Activated CD8-positive, alpha-beta T cell treated with anti-CD3 and anti-CD28 coated beads, Interleukin-2, amount 10 ng/mL, durations not matched to agents 7 days and 5 days (primary cell): Measurements from ENCODE around the gene NSFL1C. TPM values are rescaled to one million over a fixed set of nuclear protein-coding genes. Genes with fewer than 3 reads are reported as not detected.
A peak's percentile ranks its signal among the peaks of the same experiment; 100 is the strongest.

Source experiments
- ATAC-seq: fragments of 150-1000 bp; cut with Tn5 transposase; one replicate; pipeline ENCODE4 v1.10.0; 2021; ENCODE audit warnings: moderate library complexity
- CTCF ChIA-PET: fragments of 350-600 bp; sonication (Branson Sonifier 250); formaldehyde crosslinking; loops from one replicate; lab custom pipeline; 2021; ENCODE audit warnings: antibody characterized with exemption; lab: Charles Lee
- POLR2A ChIA-PET: fragments of 350-600 bp; sonication (Branson Sonifier 250); formaldehyde crosslinking; loops from one replicate; lab custom pipeline; 2021; ENCODE audit warnings: antibody characterized with exemption; lab: Charles Lee
- DNase-seq: peaks from one replicate; pipeline ENCODE4 v3.0.0-alpha.2; 2020
- H3K27ac Mint-ChIP-seq: one replicate; pipeline ENCODE4 v1.8.0; 2021; ENCODE audit warnings: mild to moderate bottlenecking, mixed read lengths
- H3K27me3 Mint-ChIP-seq: one replicate; pipeline ENCODE4 v1.8.0; 2021; ENCODE audit warnings: low read depth, mixed read lengths
- H3K36me3 Mint-ChIP-seq: one replicate; pipeline ENCODE4 v1.8.0; 2021; ENCODE audit warnings: low read depth, mixed read lengths
- H3K4me1 Mint-ChIP-seq: one replicate; pipeline ENCODE4 v1.8.0; 2021; ENCODE audit warnings: low read depth, mixed read lengths
- H3K4me3 Mint-ChIP-seq: one replicate; pipeline ENCODE4 v1.8.0; 2021; ENCODE audit warnings: mild to moderate bottlenecking, mixed read lengths
- H3K9me3 Mint-ChIP-seq: one replicate; pipeline ENCODE4 v1.8.0; 2022; ENCODE audit warnings: mixed read lengths; ENCODE audit not compliant: insufficient read depth
- total RNA-seq, 2 experiments: library from RNA; stranded (reverse); gene quantifications; one replicate each; pipeline ENCODE4 v1.2.3, GENCODE V29; 2021

NSFL1C gene
- total RNA-seq, 2 experiments from 2014 or later, result 60.5 to 67.8 TPM

GRCh38 chr20:1456300-1456699 lies 10.3 kb downstream of the NSFL1C start:
- H3K4me1 Mint-ChIP-seq, result no peaks in the 10 kb centered on the region
- POLR2A ChIA-PET, result no interaction called here
- H3K36me3 Mint-ChIP-seq, result peaks cover 65% of the 10 kb centered on the region
- CTCF ChIA-PET, result interaction anchor here (0.9 kb wide), 1 partner anchor 46 kb away, joined by 3 read pairs; no protein-coding TSS in a partner anchor
- no peaks in the 10 kb centered on the region for H3K27me3 Mint-ChIP-seq
- H3K27ac Mint-ChIP-seq, result no peak overlapping the region
- H3K4me3 Mint-ChIP-seq, result no peak overlapping the region
- ATAC-seq, result no peak
- no peak for DNase-seq
- no peaks in the 10 kb centered on the region for H3K9me3 Mint-ChIP-seq

- no peak overlapping the region for H3K27ac Mint-ChIP-seq
- POLR2A ChIA-PET, result no interaction called here
These were observed 15.6 kb downstream of the NSFL1C start for GRCh38 chr20:1450926-1451491.

GRCh38 chr20:1449370-1449769 lies 17.3 kb downstream of the NSFL1C start:
- Mint-ChIP-seq H3K36me3 (peaks cover 66% of the 10 kb centered on the region), H3K4me3 (no peak overlapping the region), H3K27ac (no peak overlapping the region), H3K27me3 (no peaks in the 10 kb centered on the region), H3K9me3 (no peaks in the 10 kb centered on the region), H3K4me1 (no peaks in the 10 kb centered on the region)
- ATAC-seq, result no peak
- POLR2A ChIA-PET, result interaction anchor here (1.1 kb wide), 1 partner anchor 18 kb away, joined by 3 read pairs; no protein-coding TSS in a partner anchor
- CTCF ChIA-PET, result interaction anchor here (2.3 to 3.4 kb wide), 3 partner anchors 11 to 55 kb away, joined by 11 to 12 read pairs (median 12); partner anchors contain the start of gene NSFL1C
- DNase-seq, result no peak

More at GRCh38 chr20:1450926-1451491, 15.6 kb downstream of the NSFL1C start:
- ATAC-seq (no peak), DNase-seq (no peak)
- Mint-ChIP-seq H3K27me3 (no peaks in the 10 kb centered on the region), H3K9me3 (no peaks in the 10 kb centered on the region), H3K4me1 (no peaks in the 10 kb centered on the region), H3K4me3 (no peak overlapping the region), H3K36me3 (peaks cover 66% of the 10 kb centered on the region)
- CTCF ChIA-PET, result interaction anchor here (1.0 to 3.4 kb wide), 5 partner anchors 13 to 326 kb away, joined by 3 to 12 read pairs (median 4); partner anchors contain the start of gene NSFL1C

- Mint-ChIP-seq H3K9me3 (no peaks in the 10 kb centered on the region), H3K36me3 (peaks cover 66% of the 10 kb centered on the region), H3K4me1 (no peaks in the 10 kb centered on the region), H3K4me3 (no peak overlapping the region), H3K27ac (no peak overlapping the region), H3K27me3 (no peaks in the 10 kb centered on the region)
- CTCF ChIA-PET, result interaction anchor here (0.8 to 2.3 kb wide), 6 partner anchors 10 to 56 kb away, joined by 3 to 12 read pairs (median 6); no protein-coding TSS in a partner anchor
- POLR2A ChIA-PET, result interaction anchor here (0.6 to 1.5 kb wide), 3 partner anchors 18 to 81 kb away, joined by 3 to 5 read pairs (median 3); partner anchors contain the start of gene NSFL1C
- ATAC-seq (no peak), DNase-seq (no peak)
These were observed 18.5 kb downstream of the NSFL1C start for GRCh38 chr20:1448081-1448620.

GRCh38 chr20:1446536-1446935 lies 20.1 kb downstream of the NSFL1C start:
- Mint-ChIP-seq H3K27ac (no peak overlapping the region), H3K4me3 (no peak overlapping the region), H3K36me3 (peaks cover 63% of the 10 kb centered on the region), H3K9me3 (no peaks in the 10 kb centered on the region), H3K27me3 (no peaks in the 10 kb centered on the region), H3K4me1 (peaks cover under 1% of the 10 kb centered on the region)
- no peak for ATAC-seq
- ChIA-PET POLR2A (no interaction called here), CTCF (interaction anchor here (1.0 to 2.1 kb wide), 3 partner anchors 11 to 56 kb away, joined by 3 to 7 read pairs (median 4); no protein-coding TSS in a partner anchor)
- no peak for DNase-seq

GRCh38 chr20:1443085-1443484 lies 23.6 kb downstream of the NSFL1C start:
- ChIA-PET POLR2A (no interaction called here), CTCF (interaction anchor here (1.1 kb wide), 1 partner anchor 61 kb away, joined by 3 read pairs; no protein-coding TSS in a partner anchor)
- H3K4me3 Mint-ChIP-seq, result no peak overlapping the region
- H3K4me1 Mint-ChIP-seq, result peaks cover 9% of the 10 kb centered on the region
- H3K27me3 Mint-ChIP-seq, result peaks cover 2% of the 10 kb centered on the region
- H3K27ac Mint-ChIP-seq, result no peak overlapping the region
- no peak for ATAC-seq
- no peaks in the 10 kb centered on the region for H3K9me3 Mint-ChIP-seq
- DNase-seq, result no peak
- peaks cover 47% of the 10 kb centered on the region for H3K36me3 Mint-ChIP-seq

- Mint-ChIP-seq H3K36me3 (peaks cover 41% of the 10 kb centered on the region), H3K27me3 (peaks cover 2% of the 10 kb centered on the region), H3K4me3 (no peak overlapping the region), H3K4me1 (peaks cover 10% of the 10 kb centered on the region), H3K9me3 (no peaks in the 10 kb centered on the region), H3K27ac (no peak overlapping the region)
- ChIA-PET POLR2A (no interaction called here), CTCF (no interaction called here)
- no peak for ATAC-seq
- no peak for DNase-seq
These were observed 24.3 kb downstream of the NSFL1C start for GRCh38 chr20:1442304-1442703.

GRCh38 chr20:1441133-1441532 lies 25.5 kb downstream of the NSFL1C start:
- ATAC-seq, result no peak
- Mint-ChIP-seq H3K9me3 (no peaks in the 10 kb centered on the region), H3K27ac (no peak overlapping the region), H3K4me3 (no peak overlapping the region), H3K4me1 (peaks cover 14% of the 10 kb centered on the region), H3K27me3 (peaks cover 2% of the 10 kb centered on the region), H3K36me3 (peaks cover 37% of the 10 kb centered on the region)
- CTCF ChIA-PET, result interaction anchor here (1.0 to 6.6 kb wide), 4 partner anchors 25 to 129 kb away, joined by 4 to 45 read pairs (median 4); no protein-coding TSS in a partner anchor
- no peak for DNase-seq
- POLR2A ChIA-PET, result no interaction called here

- DNase-seq, result peak; percentile 47
- Mint-ChIP-seq H3K27ac (no peak overlapping the region), H3K36me3 (peaks cover 29% of the 10 kb centered on the region), H3K4me3 (no peak overlapping the region), H3K4me1 (peaks cover 23% of the 10 kb centered on the region), H3K9me3 (no peaks in the 10 kb centered on the region), H3K27me3 (peaks cover 2% of the 10 kb centered on the region)
- ATAC-seq, result no peak
- CTCF ChIA-PET, result interaction anchor here (1.0 to 6.6 kb wide), 5 partner anchors 26 to 127 kb away, joined by 4 to 45 read pairs (median 5); partner anchors contain the start of gene FKBP1A
- POLR2A ChIA-PET, result no interaction called here
These were observed 26.6 kb downstream of the NSFL1C start for GRCh38 chr20:1440024-1440423.

- H3K9me3 Mint-ChIP-seq, result no peaks in the 10 kb centered on the region
- peaks cover 35% of the 10 kb centered on the region for H3K4me1 Mint-ChIP-seq
- ChIA-PET POLR2A (interaction anchor here (0.8 to 1.0 kb wide), 3 partner anchors 17 to 150 kb away, joined by 3 read pairs; partner anchors contain the start of gene NSFL1C), CTCF (interaction anchor here (0.7 to 6.6 kb wide), 18 partner anchors 8 to 339 kb away, joined by 3 to 45 read pairs (median 4); partner anchors contain the start of genes FKBP1A, NSFL1C and RAD21L1)
- DNase-seq, result no peak
- no peak overlapping the region for H3K4me3 Mint-ChIP-seq
- no peak overlapping the region for H3K27ac Mint-ChIP-seq
- peaks cover 15% of the 10 kb centered on the region for H3K27me3 Mint-ChIP-seq
- ATAC-seq, result no peak
- peaks cover 28% of the 10 kb centered on the region for H3K36me3 Mint-ChIP-seq
These were observed 28.3 kb downstream of the NSFL1C start for GRCh38 chr20:1438361-1438760.

- Mint-ChIP-seq H3K4me1 (peaks cover 39% of the 10 kb centered on the region), H3K27ac (no peak overlapping the region), H3K27me3 (peaks cover 20% of the 10 kb centered on the region), H3K36me3 (peaks cover 26% of the 10 kb centered on the region), H3K4me3 (no peak overlapping the region), H3K9me3 (no peaks in the 10 kb centered on the region)
- ChIA-PET CTCF (interaction anchor here (0.7 to 6.6 kb wide), 24 partner anchors 10 to 340 kb away, joined by 3 to 45 read pairs (median 5); partner anchors contain the start of genes FKBP1A and NSFL1C), POLR2A (no interaction called here)
- DNase-seq (peak; percentile 87), ATAC-seq (no peak)
These were observed 29.3 kb downstream of the NSFL1C start for GRCh38 chr20:1437235-1437904.
